ENCODE results near the gene CXCR2.

CXCR2 gene

DNA sequence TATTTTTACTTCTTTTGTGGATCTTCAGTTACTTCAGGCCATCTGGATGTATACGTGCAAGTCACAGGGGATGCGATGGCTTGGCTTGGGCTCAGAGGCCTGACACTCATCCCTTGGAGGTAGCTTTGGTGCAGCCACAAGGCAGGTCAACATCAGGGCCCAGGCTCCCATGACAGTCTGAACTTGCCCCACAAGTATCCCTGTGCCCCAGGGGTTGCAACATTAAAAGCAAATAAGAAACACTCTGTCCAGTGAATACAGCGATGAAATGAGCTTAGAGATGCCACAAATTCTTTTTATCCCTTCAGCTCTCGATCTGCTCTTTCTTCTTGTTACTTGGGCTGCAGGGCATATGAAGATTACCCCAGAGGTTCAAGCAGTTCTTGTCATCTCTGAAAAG is 54.0 kb downstream of the CXCR2 start:
- H3K27me3 ChIP-seq (replicated peaks; ENCODE audit: control insufficient read depth, insufficient read depth, low read length): no peaks in the 10 kb centered on the region; the same call in 1 of the 2 replicates
- TF ChIP-seq, protein P1, sequence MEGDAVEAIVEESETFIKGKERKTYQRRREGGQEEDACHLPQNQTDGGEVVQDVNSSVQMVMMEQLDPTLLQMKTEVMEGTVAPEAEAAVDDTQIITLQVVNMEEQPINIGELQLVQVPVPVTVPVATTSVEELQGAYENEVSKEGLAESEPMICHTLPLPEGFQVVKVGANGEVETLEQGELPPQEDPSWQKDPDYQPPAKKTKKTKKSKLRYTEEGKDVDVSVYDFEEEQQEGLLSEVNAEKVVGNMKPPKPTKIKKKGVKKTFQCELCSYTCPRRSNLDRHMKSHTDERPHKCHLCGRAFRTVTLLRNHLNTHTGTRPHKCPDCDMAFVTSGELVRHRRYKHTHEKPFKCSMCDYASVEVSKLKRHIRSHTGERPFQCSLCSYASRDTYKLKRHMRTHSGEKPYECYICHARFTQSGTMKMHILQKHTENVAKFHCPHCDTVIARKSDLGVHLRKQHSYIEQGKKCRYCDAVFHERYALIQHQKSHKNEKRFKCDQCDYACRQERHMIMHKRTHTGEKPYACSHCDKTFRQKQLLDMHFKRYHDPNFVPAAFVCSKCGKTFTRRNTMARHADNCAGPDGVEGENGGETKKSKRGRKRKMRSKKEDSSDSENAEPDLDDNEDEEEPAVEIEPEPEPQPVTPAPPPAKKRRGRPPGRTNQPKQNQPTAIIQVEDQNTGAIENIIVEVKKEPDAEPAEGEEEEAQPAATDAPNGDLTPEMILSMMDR (IDR thresholded peaks at IDR 0.05; ENCODE audit: insufficient read depth, low read length, poor library complexity, severe bottlenecking): no peak
- no peak for DNase-seq (ENCODE audit: extremely low read depth, insufficient read length)

DNA sequence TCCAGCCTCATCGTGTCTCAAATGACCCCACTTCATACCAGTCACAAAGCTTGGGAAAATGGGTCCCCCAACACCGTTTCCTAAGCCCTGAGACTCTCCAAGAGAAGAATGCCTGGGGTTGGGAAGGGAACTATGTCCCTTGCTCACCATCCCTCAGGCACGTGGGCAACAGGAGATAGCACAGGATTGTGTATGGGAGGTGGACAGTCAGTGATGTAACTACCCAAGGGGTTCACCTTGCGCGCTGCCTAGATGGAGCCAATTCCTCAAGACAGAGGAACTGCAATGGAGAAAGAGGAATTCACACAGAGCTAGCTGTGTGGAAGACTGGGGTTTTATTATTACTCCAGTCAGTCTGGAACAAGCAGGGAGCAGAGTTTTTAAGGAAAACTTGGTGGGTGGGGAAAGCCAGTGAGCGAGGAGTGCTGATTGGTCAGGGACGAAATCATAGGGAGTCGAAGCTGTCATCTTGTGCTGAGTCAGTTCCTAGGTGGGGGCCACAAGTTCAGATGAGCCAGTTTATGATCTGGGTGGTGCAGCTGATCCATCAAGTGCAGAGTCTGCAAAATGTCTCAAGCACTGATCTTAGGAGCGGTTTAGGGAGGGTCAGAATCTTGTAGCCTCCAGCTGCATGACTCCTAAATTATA is 54.8 kb downstream of the CXCR2 start:
- Histone ChIP-seq H3K27me3 (replicated peaks; ENCODE audit: control insufficient read depth, insufficient read depth, low read length) (no peaks in the 10 kb centered on the region; the same call in 1 of the 2 replicates), H3K4me3 (replicated peaks; ENCODE audit: low read depth, low read length) (no peak overlapping the region), H3K36me3 (ENCODE audit: control insufficient read depth, insufficient read depth, low read length) (no peaks in the 10 kb centered on the region)
- TF ChIP-seq, protein P1 (IDR thresholded peaks at IDR 0.05; ENCODE audit: insufficient read depth, low read length, poor library complexity, severe bottlenecking): no peak
- no peak for DNase-seq (ENCODE audit: extremely low read depth, insufficient read length)

More for the DNA sequence above, 54.0 kb downstream of the CXCR2 start:
- Histone ChIP-seq H3K4me3 (replicated peaks; ENCODE audit: low read depth, low read length) (no peak overlapping the region), H3K36me3 (ENCODE audit: control insufficient read depth, insufficient read depth, low read length) (no peaks in the 10 kb centered on the region)

DNA sequence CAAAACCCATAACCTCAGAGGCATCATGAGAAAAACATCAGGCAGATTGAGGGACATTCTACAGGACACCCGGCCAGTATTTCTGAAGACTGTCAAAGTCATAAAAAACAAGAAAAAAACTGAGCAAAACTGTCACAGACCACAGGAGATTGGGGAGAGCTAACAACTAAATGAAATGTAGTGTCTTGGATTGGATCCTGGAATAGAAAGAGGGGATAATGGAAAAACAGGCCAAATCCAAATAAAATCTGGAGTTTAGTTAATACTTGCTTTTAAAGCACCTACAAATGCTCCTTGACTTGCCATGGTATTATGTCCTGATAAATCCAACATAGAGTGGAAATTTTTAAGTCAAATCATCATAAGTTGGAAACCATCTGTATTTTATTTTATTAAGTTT is 58.5 kb downstream of the CXCR2 start:
- TF ChIP-seq, protein P1 (IDR thresholded peaks at IDR 0.05; ENCODE audit: insufficient read depth, low read length, poor library complexity, severe bottlenecking): no peak
- Histone ChIP-seq H3K27me3 (replicated peaks; ENCODE audit: control insufficient read depth, insufficient read depth, low read length) (no peaks in the 10 kb centered on the region; the same call in 1 of the 2 replicates), H3K4me3 (replicated peaks; ENCODE audit: low read depth, low read length) (no peak overlapping the region), H3K36me3 (ENCODE audit: control insufficient read depth, insufficient read depth, low read length) (no peaks in the 10 kb centered on the region)
- DNase-seq (ENCODE audit: extremely low read depth, insufficient read length): no peak

DNA sequence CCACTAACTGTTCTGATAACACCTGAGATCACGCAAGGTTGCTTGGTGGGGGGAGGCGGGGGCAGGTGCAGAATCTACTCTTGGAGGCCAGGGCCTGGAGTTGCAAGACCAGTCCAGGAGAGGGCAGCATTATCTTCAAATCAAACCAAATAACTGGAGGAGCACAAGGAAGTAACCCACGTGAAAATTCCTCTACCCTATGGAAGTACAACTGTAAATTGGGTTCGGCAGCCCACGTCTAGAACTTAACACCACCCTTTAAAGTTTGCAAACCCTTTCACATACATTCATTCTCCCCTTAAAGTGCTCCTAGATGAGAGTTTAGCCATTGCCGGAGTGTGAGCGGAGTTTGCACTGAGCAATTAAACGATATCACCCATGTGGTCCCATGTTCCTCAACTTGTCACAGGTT is 60.5 kb downstream of the CXCR2 start:
- Histone ChIP-seq H3K27me3 (replicated peaks; ENCODE audit: control insufficient read depth, insufficient read depth, low read length) (no peaks in the 10 kb centered on the region; the same call in 1 of the 2 replicates), H3K36me3 (ENCODE audit: control insufficient read depth, insufficient read depth, low read length) (no peaks in the 10 kb centered on the region), H3K4me3 (replicated peaks; ENCODE audit: low read depth, low read length) (no peak overlapping the region)
- TF ChIP-seq, protein P1 (IDR thresholded peaks at IDR 0.05; ENCODE audit: insufficient read depth, low read length, poor library complexity, severe bottlenecking): peak; percentile 80
- peak; percentile 38 for DNase-seq (ENCODE audit: extremely low read depth, insufficient read length)
